ENCODE measurements around the gene C17orf114.

Gene C17orf114

DNA sequence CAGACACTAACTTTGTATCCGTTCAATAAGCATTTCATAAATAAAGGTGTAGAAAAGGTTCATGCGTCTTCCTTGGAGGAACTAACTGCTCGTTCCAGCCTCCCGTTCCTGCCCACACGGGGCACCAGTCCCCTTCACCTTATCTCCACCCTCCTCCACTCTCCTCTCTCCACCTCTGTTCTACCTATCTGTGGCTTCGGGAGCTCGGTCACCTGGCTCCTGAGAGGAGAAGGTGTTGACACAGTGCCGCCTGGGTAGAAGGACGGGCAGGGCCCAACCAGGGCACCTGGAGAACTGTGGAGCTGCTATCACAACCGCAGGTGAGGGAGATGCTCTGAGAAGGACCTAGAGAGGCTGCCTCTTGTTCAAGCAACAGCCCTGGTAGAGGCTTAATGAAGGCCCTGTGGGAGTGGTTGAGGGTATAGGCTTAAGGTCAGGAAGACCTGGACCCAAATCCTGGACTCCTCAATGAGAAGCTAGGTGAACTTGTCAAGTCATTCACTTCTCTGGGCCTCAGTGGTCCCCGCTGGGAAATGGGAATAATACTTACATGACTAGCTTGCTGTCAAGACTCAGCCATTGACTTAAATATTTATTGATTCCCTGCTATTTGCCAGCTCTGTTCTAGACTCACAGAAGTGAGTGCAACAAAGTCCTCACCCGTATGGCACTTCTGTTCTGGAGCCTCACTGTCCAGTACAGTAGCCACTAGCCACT, 21.4 kb upstream of the C17orf114 start:
- no peak for DNase-seq (ENCODE audit: low read depth in 4 of 4, low spot score in 2 of 4)

DNA sequence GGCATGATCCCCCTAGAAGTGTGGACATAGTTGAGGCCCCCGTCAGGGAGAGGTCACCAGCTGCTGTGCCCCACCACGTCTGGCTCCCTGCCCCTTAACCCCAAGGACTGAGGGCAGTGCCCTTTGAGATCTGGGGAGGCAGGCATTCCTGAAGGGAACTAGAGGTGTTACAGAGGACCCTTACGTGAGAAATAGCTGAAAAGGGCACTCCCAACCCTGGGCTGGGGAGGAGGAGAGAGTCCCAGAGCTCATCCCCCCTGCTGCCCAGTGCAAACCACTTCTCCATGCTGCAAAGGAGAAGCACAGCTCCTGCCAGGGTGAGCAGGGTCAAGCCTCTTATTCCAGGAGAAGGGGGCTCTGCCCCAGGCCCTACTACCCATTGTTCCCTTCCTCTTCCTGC, 20.7 kb upstream of the C17orf114 start:
- DNase-seq (ENCODE audit: low read depth in 4 of 4, low spot score in 2 of 4): no peak

DNA sequence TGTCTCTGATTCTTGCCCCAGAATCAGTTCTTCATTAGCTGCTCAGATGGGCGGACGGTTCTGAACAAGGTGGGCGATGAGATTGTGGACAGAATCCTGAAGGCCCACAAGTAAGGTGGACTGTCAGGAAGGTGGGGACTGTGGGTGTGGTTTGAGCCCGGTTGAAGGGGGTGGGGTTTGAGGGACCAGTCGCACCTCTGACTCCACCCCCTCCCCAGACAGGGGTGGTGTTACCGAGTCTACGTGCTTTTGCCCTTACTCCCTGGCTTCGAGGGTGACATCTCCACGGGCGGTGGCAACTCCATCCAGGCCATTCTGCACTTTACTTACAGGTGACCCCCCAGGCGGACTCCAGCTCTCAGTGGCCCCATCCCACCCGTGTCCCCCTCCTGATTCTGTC, 16.1 kb upstream of the C17orf114 start:
- no peak for DNase-seq (ENCODE audit: low read depth in 4 of 4, low spot score in 2 of 4)

DNA sequence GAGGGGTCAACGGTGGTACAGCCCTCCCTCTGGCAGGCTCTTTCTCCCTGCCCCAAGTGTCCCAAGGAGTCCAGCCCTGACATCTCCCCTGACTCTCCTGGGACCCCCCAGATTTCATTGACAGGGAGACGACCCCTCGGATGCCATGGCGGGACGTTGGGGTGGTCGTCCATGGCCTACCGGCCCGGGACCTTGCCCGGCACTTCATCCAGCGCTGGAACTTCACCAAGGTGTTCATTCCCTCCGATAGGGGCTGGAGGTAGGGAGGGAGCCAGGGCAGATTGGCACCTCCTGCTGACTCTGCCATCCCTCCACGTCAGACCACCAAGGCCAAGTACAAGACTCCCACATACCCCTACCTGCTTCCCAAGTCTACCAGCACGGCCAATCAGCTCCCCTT, 14.7 kb upstream of the C17orf114 start:
- DNase-seq (ENCODE audit: low read depth in 4 of 4, low spot score in 2 of 4): no peak

DNA sequence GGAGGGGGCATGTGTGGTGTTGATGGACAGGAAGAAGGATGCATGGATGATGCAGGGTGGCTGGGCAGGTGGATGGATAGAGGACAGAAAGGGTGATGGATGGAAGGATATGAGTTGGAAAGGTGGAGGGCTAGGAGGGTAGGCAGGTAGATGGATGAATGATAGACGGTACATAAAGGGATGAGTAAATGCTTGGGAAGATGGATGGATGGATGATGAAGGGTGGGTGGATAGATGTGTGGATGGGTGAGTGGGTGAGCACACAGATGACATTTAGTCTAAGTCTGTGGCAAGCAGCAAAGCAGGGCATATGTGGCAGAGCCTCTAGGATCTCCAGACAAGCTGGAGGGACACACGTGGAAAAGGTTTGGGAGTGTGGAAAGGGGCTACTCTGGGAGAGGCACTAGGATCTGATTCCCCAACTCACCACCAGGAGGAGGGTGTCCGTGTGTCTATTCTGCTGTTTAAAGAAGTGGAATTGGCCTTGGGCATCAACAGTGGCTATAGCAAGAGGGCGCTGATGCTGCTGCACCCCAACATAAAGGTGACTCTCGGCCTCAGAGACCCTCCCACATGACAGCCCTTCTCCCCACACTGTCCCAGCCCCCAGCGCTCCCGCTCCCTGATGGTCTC, 13.0 kb upstream of the C17orf114 start:
- no peak for DNase-seq (ENCODE audit: low read depth in 4 of 4, low spot score in 2 of 4)

DNA sequence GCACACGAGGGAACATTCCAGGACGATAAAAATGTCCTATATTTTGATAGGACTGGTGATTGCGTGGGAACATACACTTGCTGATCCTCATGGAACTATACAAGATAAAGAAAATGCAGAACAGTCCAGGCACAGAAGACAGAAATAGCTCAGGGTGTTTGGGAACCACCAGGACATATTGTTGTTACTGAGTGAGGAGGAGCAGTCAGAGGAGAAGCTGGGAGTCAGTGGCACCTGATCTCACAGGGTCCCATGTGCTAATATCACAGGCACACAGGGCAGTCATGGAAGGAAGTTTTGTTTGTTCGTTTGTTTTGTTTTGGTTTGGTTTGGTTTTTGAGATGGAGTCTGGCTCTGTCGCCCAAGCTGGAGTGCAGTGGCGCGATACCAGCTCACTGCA, 10.6 kb upstream of the C17orf114 start:
- DNase-seq (ENCODE audit: low read depth in 4 of 4, low spot score in 2 of 4): no peak

DNA sequence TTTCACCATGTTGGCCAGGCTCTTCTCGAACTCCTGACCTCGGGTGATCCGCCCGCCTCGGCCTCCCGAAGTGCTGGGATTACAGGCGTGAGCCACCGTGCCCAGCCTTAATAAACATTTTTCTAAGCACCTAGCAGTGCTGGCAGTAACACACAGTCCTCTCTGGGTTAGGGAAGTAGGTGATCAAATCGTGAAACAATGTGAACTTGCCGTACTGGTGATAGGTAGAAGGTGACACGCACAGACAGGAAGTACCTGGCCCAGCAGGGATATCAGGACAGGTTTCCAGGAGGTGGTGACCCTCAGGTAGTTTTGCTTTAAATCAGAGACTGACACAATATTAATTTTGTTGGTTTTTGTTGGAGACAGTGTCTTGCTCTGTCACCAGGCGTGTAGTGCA, 9.3 kb upstream of the C17orf114 start:
- DNase-seq (ENCODE audit: low read depth in 4 of 4, low spot score in 2 of 4): no peak

DNA sequence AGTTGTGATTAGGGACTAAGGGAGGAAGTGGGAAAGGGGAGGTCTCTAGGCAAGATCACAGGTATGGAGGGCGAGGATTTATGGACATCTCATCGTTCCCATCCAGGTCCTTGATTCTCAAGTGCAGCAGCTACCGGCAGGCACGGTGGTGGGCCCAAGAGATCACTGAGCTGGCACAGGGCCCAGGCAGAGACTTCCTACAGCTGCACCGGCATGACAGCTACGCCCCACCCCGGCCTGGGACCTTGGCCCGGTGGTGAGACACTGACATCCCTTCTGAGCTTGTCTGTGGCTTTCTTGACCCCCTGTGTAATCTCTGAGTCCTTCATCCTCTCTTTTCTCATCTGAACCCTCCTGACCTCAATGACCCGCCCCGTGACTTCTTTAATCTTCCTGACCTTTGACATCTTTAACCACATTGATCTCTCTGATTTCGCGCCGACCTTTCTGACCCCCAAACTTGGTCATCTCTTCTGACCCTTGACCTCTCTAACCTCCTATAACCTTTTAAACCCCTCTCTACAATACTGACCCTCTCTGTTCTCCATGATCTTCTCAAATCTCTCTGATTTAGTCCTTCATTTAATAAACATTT, 8.7 kb upstream of the C17orf114 start:
- no peak for DNase-seq (ENCODE audit: low read depth in 4 of 4, low spot score in 2 of 4)

DNA sequence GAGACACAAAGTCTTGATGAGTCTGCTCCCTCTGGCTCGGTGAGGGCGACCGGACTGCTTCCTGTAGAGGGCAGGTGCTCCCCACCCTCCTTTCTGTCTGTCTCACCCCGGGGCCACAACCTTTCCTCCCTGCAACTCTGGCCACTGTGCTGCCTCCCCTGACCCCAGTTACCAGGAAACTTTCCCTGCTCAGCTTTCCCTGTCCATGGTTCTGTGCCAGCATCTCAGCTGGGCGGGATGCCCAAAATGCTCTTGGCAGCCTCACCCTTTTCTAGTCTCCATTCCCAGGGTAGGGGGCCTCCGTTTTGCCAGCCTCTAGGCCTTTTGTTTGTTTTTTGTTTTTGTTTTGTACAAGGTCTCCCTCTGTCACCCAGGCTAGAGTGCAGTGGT, 6.2 kb upstream of the C17orf114 start:
- DNase-seq (ENCODE audit: low read depth in 4 of 4, low spot score in 2 of 4): no peak

DNA sequence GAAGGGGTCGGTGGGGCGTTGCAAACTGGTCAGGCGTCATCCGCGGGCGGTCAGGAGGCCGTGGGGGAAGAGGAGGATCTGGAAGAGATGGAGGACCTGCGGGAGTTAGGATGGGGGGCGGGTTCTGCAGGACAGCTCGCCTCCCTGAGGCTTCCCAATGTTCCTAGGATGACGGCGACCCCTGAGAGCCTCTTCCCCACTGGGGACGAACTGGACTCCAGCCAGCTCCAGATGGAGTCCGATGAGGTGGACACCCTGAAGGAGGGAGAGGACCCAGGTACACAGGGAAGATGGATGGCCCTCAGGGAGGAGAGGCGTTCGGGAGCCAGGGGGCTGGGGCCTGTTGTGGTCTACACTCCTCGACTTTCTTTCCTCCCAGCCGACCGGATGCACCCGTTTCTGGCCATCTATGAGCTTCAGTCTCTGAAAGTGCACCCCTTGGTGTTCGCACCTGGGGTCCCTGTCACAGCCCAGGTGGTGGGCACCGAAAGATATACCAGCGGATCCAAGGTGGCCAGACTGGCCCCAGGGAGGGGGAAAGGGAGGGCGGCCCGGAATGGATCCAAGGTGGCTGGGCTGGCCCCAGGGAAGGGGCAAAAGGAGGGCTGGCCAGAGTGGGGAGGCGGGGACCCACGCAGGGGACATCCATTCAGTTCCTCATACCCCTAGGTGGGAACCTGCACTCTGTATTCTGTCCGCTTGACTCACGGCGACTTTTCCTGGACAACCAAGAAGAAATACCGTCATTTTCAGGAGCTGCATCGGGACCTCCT, 5.7 kb upstream of the C17orf114 start:
- DNase-seq (ENCODE audit: low read depth in 4 of 4, low spot score in 2 of 4): no peak

DNA sequence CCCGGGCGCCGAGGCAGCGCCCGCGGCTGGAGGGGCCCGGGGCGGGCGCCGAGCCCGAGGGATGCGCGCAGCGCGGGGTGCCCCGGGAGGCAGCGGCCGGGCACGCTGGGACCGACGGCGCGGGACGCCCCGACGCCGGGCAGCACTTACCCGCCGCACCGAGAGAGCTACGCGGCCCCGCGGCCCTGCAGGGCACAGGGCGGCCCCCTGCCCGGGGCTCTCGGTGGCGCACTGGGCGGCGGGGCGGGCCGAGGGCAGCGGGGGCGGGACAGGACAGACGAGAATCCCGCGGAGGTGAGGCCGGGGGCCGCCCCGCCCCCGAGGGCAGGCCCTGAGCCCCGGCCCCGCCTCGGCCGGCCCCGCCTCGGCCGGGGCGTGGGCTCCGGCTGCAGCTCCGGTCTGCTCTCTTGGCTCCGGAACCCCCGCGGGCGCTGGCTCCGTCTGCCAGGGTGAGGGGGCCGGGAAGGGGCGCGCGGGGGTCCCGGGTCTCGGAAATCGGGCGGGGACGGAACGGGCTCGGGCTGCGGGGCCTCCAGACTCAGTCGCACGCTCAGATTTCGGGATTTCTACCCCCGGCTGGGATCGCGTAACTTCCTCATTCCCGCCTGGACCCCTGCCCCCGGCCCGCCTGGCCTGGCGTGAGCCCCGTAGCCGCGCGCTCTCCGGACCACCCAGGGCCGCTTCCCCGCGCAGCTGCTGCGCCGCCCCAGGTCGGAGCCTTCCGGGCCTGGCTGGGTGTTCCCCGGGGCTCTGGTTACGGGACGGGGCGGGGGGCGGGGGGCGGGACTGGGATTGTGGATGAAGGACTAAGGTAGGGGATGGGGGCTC, 4.9 kb upstream of the C17orf114 start, which contains the start of gene PLD2:
Gene PLD2 (plus strand): TSS at position 376 of the 828 bp plus-strand sequence. CDS start 621 bp downstream, outside the sequence.
- no peak for DNase-seq (ENCODE audit: low read depth in 4 of 4, low spot score in 2 of 4)

DNA sequence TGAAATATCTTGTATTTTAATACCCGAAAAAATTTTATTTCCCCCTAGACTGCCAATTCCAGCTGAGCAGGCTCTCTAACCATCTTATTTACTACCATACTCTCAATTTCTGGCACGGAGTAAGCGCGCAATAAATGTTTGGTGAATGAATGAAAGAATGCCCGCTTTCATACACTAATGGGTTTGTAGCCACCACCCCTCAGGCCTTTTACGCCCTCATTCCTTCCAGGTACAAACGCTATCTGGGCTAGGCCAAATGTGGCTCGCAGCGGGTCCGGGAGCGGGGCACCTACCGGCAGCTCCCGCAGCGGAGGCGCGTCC, 4.3 kb upstream of the C17orf114 start:
- DNase-seq (ENCODE audit: low read depth in 4 of 4, low spot score in 2 of 4): no peak

DNA sequence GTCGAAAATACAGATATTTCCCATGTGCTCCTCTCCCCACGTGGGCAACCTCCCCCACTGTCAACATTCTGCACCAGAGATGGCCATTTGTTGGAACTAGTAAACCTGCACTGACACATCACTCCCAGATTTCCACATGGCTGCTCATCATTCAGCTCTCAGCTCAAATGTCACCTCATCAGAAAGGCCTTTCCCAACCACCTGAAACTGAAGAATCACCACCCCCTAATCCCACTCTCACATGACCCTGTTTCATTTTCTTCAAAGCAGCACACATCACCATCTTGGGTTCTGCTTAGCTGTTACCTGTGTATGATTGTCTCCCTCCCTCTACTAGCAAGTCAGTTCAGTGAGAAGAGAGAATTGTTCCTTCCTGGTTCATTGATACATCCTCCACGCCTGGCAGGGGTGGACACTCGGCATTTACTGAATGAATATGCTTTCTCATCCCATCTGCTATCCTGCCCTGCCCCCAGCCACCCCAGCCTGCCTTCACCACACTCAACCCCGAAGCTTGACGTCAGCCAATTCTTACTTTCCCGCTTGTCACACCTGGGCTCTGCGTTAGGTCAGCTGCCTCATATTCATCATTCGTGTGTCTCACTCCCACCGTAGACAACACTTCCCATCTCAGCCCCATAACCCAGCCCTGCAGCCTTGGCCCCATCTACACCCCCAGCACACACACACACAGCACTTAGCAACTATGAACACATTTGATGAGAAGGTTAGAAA, 1.5 kb downstream of the C17orf114 start:
- DNase-seq (ENCODE audit: low read depth in 4 of 4, low spot score in 2 of 4): no peak

DNA sequence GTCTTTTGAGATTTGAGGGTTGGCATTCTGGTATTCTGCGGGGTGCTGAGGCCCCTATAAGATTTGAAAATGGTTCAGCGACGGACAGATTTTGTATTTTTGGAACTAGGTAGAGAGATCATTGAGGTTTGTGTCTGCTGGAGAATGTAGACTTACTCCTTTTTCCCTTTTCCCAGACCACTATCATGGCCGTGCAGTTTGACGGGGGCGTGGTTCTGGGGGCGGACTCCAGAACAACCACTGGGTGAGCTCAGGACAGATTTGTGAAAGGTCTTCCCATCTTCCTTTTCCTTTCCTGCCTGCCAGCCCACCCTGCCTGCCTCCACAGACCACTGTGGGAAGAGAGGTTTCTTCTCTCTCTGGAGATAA, 5.6 kb downstream of the C17orf114 start:
- no peak for DNase-seq (ENCODE audit: low read depth in 4 of 4, low spot score in 2 of 4)

DNA sequence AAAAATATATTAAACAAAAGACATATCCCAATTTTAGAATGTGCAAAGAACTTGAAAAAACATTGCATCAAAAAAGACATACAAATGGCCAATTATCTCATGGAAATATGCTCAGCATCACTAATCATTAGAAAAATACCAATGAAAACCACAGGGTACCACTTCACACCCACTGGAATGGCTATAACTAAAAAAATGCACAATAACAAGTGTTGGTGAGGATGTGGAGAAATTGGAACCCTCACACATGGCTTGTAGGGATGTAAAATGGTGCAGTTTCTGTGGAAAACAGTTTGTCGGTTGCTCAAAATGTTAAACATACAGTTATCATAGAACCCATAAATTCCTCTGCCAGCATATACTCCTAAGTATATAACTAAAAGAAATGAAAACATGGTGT, 7.0 kb downstream of the C17orf114 start:
- no peak for DNase-seq (ENCODE audit: low read depth in 4 of 4, low spot score in 2 of 4)

DNA sequence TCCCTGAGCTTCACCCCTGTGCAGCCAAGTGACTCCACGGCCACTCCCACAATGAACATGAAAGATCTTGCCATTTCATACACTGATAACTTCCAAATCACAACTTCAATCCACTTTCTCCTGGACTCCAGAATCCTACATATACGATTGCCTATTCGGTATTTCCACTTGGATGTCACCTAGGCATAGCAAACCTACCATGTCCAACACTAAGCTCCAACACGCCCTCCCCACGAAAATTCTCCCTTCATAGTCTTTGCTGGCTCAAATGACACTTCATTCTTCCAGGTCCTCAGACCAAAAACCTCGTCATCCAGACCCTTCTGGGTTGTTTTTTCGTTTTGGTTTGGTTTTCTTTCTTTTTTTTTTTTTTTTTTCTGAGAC, 11.4 kb downstream of the C17orf114 start:
- no peak for DNase-seq (ENCODE audit: low read depth in 4 of 4, low spot score in 2 of 4)

DNA sequence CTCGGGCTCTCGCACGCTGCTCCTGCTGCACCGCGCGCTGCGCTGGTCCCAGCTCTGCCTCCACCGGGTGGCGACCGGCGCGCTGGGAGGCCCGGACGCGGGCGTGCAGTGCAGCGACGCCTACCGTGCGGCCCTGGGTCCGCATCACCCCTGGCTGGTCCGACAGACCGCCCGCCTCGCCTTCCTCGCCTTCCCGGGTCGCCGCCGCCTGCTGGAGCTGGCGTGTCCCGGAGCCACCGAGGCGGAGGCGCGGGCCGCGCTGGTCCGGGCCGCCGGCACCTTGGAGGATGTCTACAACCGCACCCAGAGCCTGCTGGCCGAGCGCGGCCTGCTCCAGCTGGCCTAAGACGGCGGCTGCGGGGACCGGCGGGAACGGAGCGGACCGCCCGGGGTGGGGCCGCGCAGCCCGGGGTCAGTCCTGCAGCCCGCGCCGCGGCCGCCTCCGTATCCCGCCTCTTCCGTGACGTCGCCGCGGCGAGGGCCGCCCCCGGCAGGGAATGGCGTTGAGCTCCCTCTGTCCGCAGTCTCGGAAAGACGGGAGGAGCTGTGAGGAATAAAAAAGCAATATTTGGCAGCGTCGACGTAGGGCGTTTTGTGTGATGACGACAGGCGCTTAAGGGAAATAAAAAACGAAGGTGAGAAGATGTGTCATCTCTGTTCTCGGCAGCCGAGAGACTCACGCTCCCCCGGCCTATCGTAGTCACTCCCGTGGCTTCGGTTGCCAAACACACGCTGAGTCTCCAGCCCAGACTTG, 12.0 kb downstream of the C17orf114 start:
- DNase-seq (ENCODE audit: low read depth in 4 of 4, low spot score in 2 of 4): peak in 1 of 4 donors; percentile 79

DNA sequence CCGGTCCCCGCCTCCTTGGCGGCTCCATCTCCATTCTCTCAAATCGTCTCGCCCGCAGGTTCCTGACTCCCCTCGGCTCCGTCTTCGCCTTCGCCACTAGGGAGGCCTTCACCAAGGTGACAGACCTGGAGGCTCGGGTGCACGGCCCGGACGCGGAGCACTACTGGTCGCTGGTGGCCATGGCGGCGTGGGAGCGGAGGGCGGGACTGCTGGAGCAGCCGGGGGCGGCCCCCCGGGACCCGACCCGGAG, 12.5 kb downstream of the C17orf114 start:
- no peak for DNase-seq (ENCODE audit: low read depth in 4 of 4, low spot score in 2 of 4)

DNA sequence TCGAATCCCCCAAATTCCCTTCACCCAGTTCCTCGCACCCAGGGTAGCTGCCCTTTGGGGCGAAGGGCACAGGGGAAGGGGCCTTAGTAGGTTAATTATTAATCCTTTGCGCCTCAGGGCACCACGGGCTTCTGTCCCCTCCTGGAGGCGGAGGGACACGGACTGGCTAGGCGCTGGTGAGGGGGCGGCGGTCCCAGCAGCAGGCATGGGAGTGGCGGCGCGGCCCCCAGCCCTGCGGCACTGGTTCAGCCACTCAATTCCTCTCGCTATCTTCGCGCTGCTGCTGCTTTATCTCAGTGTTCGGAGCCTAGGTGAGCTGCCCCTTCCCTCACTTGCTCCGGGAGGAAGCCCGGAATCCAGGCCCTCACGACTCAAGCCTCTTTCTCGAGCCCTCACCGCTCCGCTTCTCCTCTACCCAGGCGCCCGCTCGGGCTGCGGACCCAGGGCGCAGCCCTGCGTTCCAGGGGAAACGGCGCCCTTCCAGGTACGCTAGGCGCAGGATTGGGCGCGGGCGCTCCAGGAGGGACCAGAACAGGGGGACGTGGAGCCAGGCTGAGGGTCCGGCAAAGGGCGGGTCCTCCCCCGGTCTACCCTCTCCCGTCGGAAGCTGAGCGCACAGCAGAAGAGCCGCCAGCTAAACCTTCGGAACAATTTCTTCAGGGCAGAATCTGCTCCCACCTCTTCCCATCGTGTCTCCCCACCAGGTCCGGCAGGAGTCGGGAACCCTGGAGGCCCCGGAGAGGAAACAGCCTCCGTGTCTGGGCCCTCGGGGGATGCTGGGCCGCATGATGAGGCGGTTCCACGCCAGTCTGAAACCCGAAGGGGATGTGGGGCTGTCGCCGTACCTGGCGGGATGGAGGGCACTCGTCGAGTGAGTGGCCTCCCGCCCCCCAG, 13.1 kb downstream of the C17orf114 start, which contains the start of gene GLTPD2:
Gene GLTPD2 (plus strand): TSS at position 158 of the 894 bp plus-strand sequence. CDS start 48 bp downstream, at position 206.
- DNase-seq (ENCODE audit: low read depth in 4 of 4, low spot score in 2 of 4): no peak
